Lower leg skin (tissue), 4 donors: ENCODE results near the gene PIM3. TPM values are rescaled to one million over a fixed set of nuclear protein-coding genes. Genes with fewer than 3 reads are reported as not detected.
A peak's percentile ranks its signal among the peaks of the same experiment; 100 is the strongest.
"Not testable (repeated sequence)": the region's sequence is repeated elsewhere in the genome, so short reads cannot be mapped to it uniquely, and the experiment has no call there.

ENCODE experiments used
- DNase-seq, 2 donors: peaks; one replicate each; pipeline ENCODE4 v3.0.0-alpha.2; 2019; ENCODE audit warnings: low spot score in 2 of 2
- H3K4me3 ChIP-seq: fragments of 200-600 bp; sonication (generic); 2 replicates; pipeline ENCODE4 v1.5.1; 2017; ENCODE audit warnings: mild to moderate bottlenecking, low read depth; ENCODE audit not compliant: poor library complexity, severe bottlenecking
- POLR2A ChIP-seq, 2 donors: fragments of 450-650 bp; IDR thresholded peaks; one replicate each; pipeline ENCODE4 v1.6.1; 2016 to 2017; ENCODE audit warnings: antibody characterized with exemption in 2 of 2, mild to moderate bottlenecking in 1 of 2, moderate library complexity in 1 of 2
- WGBS, 2 donors: methylation state at CpG; one replicate each; pipeline ENCODE4 v1.1.5; 2018; 5-methylcytosine and 5-hydroxymethylcytosine counted together
- intact Hi-C: fragments of 100-400 bp; cut with DNase I; formaldehyde crosslinking; loops from one replicate; pipeline ENCODE4 v1.15.0; 2023; ENCODE audit warnings: low total_unique reads
- total RNA-seq, 4 donors: library from RNA; depleted of rRNA; stranded (reverse); fragments of >200 nt; gene quantifications; one replicate each; pipeline ENCODE4 v1.1.0, GENCODE V29; 2016
- TF ChIP-seq, protein P1 (sequence below), 3 donors: fragments of 450-650 bp; IDR thresholded peaks; one replicate each; pipeline ENCODE4 v1.5.1; 2016; ENCODE audit warnings: antibody characterized with exemption in 3 of 3, mild to moderate bottlenecking in 3 of 3, moderate library complexity in 2 of 3

Gene PIM3
- total RNA-seq, 4 donors from 2014 or later = 149 to 181 (median 163) TPM

DNA sequence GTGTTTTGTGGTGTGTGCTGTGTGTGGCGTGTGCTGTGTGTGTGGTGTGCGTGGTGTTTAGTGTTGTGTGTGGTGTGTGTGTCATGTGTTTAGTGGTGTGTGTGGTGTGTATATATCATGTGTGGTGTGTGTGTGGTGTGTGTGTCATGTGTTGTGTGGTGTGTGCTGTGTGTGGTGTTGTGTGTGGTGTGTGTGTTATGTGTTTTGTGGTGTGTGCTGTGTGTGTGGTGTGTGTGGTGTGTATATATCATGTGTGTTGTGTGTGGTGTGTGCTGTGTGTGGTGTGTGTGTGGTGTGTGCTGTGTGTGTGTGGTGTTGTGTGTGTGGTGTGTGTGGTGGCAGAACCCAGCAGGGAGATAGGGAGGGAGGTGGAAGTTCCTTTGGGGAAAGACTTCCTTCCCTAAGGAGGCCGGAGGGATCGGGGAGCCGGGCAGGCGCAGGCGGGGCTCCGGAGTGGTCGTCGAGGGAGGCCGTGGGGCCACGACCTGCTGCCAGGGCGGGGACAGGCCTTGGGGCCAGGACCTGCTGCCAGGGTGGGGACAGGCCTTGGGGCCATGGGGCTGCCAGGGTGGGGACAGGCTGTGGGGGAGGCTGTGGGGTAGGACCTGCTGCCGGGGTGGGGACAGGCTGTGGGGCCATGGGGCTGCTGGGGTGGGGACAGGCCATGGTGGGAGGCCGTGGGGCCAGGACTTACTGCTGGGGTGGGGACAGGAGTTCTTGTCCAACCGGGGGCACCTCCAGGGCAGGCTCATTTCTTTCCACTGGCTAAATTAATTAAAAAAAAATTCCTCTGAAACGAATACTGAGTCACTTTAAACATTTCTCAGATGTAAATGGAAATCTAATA, 15.2 kb downstream of the PIM3 start:
- no peak overlapping the region for H3K4me3 ChIP-seq
- peak; percentile 14 to 83 for DNase-seq
- WGBS, 2 donors = 22 to 25% methylated on average over 17 of the region's 17 CpGs
- intact Hi-C loops = no loop called here
- TF ChIP-seq, protein P1, sequence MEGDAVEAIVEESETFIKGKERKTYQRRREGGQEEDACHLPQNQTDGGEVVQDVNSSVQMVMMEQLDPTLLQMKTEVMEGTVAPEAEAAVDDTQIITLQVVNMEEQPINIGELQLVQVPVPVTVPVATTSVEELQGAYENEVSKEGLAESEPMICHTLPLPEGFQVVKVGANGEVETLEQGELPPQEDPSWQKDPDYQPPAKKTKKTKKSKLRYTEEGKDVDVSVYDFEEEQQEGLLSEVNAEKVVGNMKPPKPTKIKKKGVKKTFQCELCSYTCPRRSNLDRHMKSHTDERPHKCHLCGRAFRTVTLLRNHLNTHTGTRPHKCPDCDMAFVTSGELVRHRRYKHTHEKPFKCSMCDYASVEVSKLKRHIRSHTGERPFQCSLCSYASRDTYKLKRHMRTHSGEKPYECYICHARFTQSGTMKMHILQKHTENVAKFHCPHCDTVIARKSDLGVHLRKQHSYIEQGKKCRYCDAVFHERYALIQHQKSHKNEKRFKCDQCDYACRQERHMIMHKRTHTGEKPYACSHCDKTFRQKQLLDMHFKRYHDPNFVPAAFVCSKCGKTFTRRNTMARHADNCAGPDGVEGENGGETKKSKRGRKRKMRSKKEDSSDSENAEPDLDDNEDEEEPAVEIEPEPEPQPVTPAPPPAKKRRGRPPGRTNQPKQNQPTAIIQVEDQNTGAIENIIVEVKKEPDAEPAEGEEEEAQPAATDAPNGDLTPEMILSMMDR (IDR thresholded peaks at IDR 0.05) = no peak
- no peak for TF ChIP-seq POLR2A (IDR thresholded peaks at IDR 0.05)

DNA sequence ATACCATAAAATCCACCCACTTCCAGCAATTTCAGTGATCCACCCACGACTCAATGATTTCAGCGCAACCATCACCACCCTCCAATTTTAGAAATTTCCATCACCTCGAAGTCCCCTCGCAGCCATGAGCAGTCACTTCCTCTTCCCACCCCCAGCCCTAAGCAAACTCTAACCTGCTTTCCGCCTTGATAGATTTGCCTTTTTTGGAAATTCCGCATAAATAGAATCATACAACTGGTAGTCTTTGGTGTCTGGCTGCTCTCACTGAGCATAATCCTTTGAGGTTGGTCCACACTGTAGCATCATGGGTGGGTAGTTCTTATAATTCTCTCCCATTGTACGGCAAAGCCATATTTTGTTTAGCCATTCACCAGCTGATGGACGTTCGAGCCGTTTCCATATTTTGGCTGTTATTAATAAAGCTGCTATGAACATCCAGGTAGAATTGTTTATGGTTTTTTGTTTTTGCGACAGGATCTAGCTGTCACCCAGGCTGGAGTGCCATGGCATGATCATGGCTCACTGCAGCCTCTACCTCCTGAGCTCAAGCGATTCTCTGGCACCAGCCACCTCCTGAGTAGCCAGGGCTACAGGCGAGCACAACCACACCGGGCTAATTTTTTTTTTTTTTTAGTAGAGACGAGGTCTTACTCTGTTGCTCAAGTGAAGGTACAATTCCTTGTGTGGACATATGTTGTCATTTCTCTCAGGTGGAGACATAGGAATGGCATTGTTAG, 16.0 kb downstream of the PIM3 start:
- intact Hi-C loops = no loop called here
- WGBS, 2 donors = 39 to 41% methylated on average over 15 of the region's 15 CpGs
- TF ChIP-seq POLR2A (IDR thresholded peaks at IDR 0.05) = no peak
- TF ChIP-seq, protein P1 (IDR thresholded peaks at IDR 0.05) = no peak
- peak; percentile 12 to 48 for DNase-seq
- no peak overlapping the region for H3K4me3 ChIP-seq

DNA sequence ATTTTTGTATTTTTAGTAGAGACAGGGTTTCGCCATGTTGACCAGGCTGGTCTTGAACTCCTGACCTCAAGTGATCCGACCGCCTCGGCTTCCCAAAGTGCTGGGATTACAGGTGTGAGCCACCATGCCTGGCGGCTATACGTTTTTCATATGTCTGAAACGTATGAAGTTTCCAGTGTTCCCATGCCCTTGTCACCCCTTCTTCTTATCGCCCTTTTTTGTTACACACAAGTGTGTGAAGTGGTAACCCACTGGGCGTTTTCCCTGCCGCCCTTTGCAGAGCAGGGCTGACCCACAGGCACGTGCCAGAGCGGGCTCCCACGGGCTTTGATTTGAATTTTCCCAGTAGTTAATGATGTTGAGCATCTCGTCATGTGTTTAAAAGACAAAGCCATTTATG, 17.0 kb downstream of the PIM3 start:
- 75 to 76% methylated on average over 14 of the region's 14 CpGs for WGBS, 2 donors
- intact Hi-C loops = no loop called here
- no peak overlapping the region for H3K4me3 ChIP-seq
- TF ChIP-seq, protein P1 (IDR thresholded peaks at IDR 0.05) = no peak
- TF ChIP-seq POLR2A (IDR thresholded peaks at IDR 0.05) = no peak
- peak; percentile 11 to 75 for DNase-seq

DNA sequence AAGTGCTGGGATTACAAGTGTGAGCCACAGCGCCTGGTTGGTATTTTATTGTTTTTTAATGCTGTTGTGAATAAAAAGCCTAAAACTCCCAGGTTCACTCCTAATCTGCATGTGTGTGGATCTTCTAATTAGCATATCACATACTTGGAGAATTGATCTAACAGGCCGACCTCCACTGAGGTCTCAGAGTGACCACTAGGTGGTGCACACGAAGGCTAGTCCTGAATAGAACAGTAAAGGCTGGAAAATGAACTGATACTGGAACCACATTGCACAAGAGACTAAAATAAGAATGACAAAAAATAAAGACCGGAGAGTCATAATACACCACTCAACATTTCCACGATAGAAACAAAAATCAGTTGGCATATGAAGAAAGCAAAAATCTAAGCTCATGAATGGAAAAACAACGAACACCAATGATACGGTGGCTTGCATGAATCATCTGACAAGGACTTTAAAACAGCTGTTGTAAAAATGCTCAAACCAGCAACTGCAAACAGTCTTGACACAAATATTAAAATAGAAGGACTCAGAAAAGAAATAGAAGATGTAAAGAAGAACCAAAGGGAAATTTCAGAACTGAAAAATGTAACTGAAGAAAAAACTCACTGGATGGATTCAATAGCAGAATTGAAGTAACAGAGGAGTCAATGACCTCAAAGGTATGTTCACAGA, 19.2 kb downstream of the PIM3 start:
- intact Hi-C loops = no loop called here
- 52 to 53% methylated on average over 7 of the region's 7 CpGs for WGBS, 2 donors
- DNase-seq = peak; percentile 12 to 50
- TF ChIP-seq, protein P1 (IDR thresholded peaks at IDR 0.05) = peak in 1 of 3 donors; percentile 11
- TF ChIP-seq POLR2A (IDR thresholded peaks at IDR 0.05) = no peak
- no peak overlapping the region for H3K4me3 ChIP-seq

DNA sequence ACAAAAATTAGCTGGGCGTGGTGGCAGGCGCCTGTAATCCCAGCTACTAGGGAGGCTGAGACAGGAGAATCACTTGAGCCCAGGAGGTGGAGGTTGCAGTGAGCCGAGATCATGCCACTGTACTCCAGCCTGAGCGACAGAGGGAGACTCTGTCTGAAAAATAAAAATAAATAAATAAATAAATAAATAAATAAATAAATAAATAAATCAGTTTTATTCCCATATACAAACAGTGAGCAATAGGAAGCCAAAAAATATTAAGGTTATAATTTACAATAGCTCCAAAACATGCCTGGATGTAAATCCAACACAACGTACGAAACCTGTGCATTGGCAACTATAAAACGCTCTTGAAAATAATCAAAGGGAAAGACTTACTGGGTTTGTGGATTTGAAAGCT, 21.2 kb downstream of the PIM3 start:
- DNase-seq, intact Hi-C loops, H3K4me3 ChIP-seq: not testable (repeated sequence)
- 94 to 97% methylated on average over 7 of the region's 7 CpGs for WGBS, 2 donors
